Thyroid gland (tissue), 4 donors: Measurements from ENCODE around the gene PSMD5. TPM values are rescaled to one million over a fixed set of nuclear protein-coding genes. Genes with fewer than 3 reads are reported as not detected.

ENCODE experiments used
- DNase-seq, 2 donors: peaks; one replicate each; pipeline ENCODE4 v3.0.0-alpha.2; 2019
- H3K27ac ChIP-seq, 3 donors: fragments of 200-600 bp; sonication (generic); 1 replicate in 2 of 3; 2 replicates in 1 of 3; pipeline ENCODE4 v1.5.1; 2016 to 2019; ENCODE audit warnings: mild to moderate bottlenecking in 1 of 3, moderate library complexity in 1 of 3
- H3K27me3 ChIP-seq: fragments of 200-600 bp; sonication (generic); one replicate; pipeline ENCODE4 v1.5.1; 2019
- H3K36me3 ChIP-seq, 2 donors: fragments of 200-600 bp; sonication (generic); one replicate each; pipeline ENCODE4 v1.5.1; 2016 to 2019
- H3K4me1 ChIP-seq, 2 donors: fragments of 200-600 bp; sonication (generic); one replicate each; pipeline ENCODE4 v1.5.1; 2017 to 2019
- H3K4me3 ChIP-seq, 3 donors: fragments of 200-600 bp; sonication (generic); replicated peaks in 1 of 3; 1 replicate in 2 of 3; 2 replicates in 1 of 3; pipeline ENCODE4 v1.5.1; 2016; ENCODE audit warnings: mild to moderate bottlenecking in 1 of 3
- H3K9me3 ChIP-seq: fragments of 200-600 bp; sonication (generic); one replicate; pipeline ENCODE4 v1.5.1; 2017
- POLR2A ChIP-seq, 2 donors: fragments of 450-650 bp; IDR thresholded peaks; one replicate each; pipeline ENCODE4 v1.6.1; 2017; ENCODE audit warnings: antibody characterized with exemption in 2 of 2, mild to moderate bottlenecking in 2 of 2, moderate library complexity in 1 of 2
- WGBS, 2 donors: methylation state at CpG; one replicate each; pipeline ENCODE4 v1.1.5; 2017; 5-methylcytosine and 5-hydroxymethylcytosine counted together
- intact Hi-C: fragments of 100-400 bp; cut with DNase I; formaldehyde crosslinking; loops from one replicate; pipeline ENCODE4 v1.15.1; 2023
- total RNA-seq, 4 donors: library from RNA; depleted of rRNA; stranded (reverse); fragments of >200 nt; gene quantifications; one replicate each; pipeline ENCODE4 v1.2.3, GENCODE V29; 2016
- TF ChIP-seq, protein P1 (sequence below), 6 experiments: fragments of 200-600 bp in 3 of 6; fragments of 450-650 bp in 3 of 6; sonication (generic) in 3 of 6; IDR thresholded peaks; one replicate each; pipeline ENCODE4 v1.5.1; 2016 to 2019; ENCODE audit warnings: antibody characterized with exemption in 6 of 6, mild to moderate bottlenecking in 2 of 6, inconsistent platforms in 1 of 6, moderate library complexity in 1 of 6

Gene PSMD5
- total RNA-seq, 4 donors from 2014 or later = 34.8 to 38.6 (median 36.5) TPM

DNA sequence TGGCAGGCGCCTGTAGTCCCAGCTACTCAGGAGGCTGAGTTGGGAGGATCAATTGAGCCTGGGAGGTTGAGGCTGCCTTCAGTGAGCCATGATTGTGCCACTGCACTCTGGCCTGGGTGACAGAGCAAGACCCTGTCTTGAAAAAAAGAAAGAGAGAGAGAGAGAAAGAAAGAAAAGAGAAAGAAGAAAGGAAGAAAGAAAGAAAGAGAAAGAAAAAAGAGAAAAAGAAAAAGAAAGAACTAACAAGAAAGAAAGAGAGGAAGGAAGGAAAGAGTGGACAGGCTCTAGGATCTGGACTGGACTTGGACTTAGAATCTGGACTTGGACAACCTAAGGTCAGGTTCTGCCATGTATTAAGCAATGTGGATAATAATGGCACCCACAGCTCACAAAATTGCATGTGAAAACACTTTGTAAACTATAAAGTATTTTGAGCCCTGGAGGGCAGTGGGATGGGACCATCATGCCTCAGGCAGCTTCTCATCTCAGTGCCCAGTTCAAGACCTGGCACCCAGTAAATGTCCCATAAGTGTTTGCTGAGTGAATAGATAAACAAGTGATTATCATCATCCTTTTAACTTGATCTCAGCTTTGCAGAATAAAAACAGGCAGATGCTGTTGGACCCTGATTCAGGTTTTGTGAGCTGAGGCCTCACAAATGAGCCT is 47.0 kb upstream of the PSMD5 start:
- no peak for TF ChIP-seq POLR2A (IDR thresholded peaks at IDR 0.05)
- TF ChIP-seq, protein P1, sequence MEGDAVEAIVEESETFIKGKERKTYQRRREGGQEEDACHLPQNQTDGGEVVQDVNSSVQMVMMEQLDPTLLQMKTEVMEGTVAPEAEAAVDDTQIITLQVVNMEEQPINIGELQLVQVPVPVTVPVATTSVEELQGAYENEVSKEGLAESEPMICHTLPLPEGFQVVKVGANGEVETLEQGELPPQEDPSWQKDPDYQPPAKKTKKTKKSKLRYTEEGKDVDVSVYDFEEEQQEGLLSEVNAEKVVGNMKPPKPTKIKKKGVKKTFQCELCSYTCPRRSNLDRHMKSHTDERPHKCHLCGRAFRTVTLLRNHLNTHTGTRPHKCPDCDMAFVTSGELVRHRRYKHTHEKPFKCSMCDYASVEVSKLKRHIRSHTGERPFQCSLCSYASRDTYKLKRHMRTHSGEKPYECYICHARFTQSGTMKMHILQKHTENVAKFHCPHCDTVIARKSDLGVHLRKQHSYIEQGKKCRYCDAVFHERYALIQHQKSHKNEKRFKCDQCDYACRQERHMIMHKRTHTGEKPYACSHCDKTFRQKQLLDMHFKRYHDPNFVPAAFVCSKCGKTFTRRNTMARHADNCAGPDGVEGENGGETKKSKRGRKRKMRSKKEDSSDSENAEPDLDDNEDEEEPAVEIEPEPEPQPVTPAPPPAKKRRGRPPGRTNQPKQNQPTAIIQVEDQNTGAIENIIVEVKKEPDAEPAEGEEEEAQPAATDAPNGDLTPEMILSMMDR (IDR thresholded peaks at IDR 0.05) = no peak
- no peak for DNase-seq
- H3K4me1 ChIP-seq = peaks cover 0 to 3% of the 10 kb centered on the region in 2 donors
- 97 to 100% methylated on average over 1 of the region's 1 CpG for WGBS, 2 donors
- no peak overlapping the region for H3K27ac ChIP-seq
- no peaks in the 10 kb centered on the region for H3K9me3 ChIP-seq
- no peak overlapping the region for H3K4me3 ChIP-seq
- intact Hi-C loops = no loop called here
- no peaks in the 10 kb centered on the region for H3K36me3 ChIP-seq
- no peaks in the 10 kb centered on the region for H3K27me3 ChIP-seq

DNA sequence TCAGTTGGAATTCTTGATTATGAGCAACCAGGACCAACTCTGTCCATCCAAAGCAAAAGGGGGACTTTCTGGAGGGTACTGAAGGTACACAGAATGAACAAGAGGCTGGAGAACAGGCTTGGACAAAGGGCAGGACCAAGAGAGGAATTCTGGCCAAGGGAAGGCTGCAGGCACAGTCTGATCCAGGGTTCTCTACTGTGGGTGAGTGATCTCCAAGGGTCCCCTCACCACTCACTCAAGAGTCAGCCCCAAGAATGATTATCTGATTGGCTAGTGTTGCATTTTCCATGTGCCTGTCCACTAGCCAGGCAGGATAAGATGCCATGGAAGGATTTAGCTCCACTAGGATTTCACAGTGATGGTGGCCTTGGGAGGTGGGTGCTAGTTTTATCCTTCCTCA is 45.9 kb upstream of the PSMD5 start:
- TF ChIP-seq, protein P1 (IDR thresholded peaks at IDR 0.05) = no peak
- no peak for TF ChIP-seq POLR2A (IDR thresholded peaks at IDR 0.05)
- no peak for DNase-seq
- Histone ChIP-seq H3K4me3 (no peak overlapping the region), H3K27me3 (no peaks in the 10 kb centered on the region), H3K27ac (no peak overlapping the region), H3K36me3 (no peaks in the 10 kb centered on the region), H3K9me3 (no peaks in the 10 kb centered on the region), H3K4me1 (no peaks in the 10 kb centered on the region)
- intact Hi-C loops = no loop called here

DNA sequence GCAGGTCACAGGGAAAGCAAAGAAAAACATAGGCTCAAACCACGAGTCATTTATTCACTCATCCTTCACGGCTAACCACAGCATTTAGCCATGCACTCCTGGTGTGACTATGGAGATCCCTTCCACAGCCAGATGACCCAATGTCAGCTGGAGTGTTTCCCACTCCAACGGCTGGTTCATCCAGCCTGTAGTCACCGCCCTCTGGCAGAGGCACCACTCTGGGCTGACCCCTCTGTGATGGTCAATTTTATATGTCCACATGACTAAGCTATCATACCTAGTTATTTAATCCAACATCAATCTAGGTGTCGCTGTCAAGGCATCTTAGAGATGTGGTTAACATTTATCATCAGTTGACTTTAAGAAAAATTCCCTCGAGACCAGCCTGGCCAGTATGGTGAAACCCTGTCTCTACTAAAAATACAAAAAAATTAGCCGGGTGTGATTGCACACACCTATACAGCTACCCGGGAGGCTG is 43.8 kb upstream of the PSMD5 start:
- 66 to 76% methylated on average over 8 of the region's 8 CpGs for WGBS, 2 donors
- Histone ChIP-seq H3K4me1 (no peaks in the 10 kb centered on the region), H3K27ac (no peak overlapping the region), H3K4me3 (no peak overlapping the region), H3K36me3 (no peaks in the 10 kb centered on the region), H3K9me3 (no peaks in the 10 kb centered on the region), H3K27me3 (no peaks in the 10 kb centered on the region)
- DNase-seq = no peak
- intact Hi-C loops = no loop called here
- TF ChIP-seq, protein P1 (IDR thresholded peaks at IDR 0.05) = no peak
- TF ChIP-seq POLR2A (IDR thresholded peaks at IDR 0.05) = no peak

GRCh38 chr9:120885958-120886357 is 43.2 kb upstream of the PSMD5 start:
- H3K27ac ChIP-seq = no peak overlapping the region
- no peaks in the 10 kb centered on the region for H3K9me3 ChIP-seq
- no peak overlapping the region for H3K4me3 ChIP-seq
- no peaks in the 10 kb centered on the region for H3K4me1 ChIP-seq
- intact Hi-C loops = no loop called here
- TF ChIP-seq, protein P1 (IDR thresholded peaks at IDR 0.05) = no peak
- TF ChIP-seq POLR2A (IDR thresholded peaks at IDR 0.05) = no peak
- no peaks in the 10 kb centered on the region for H3K27me3 ChIP-seq
- H3K36me3 ChIP-seq = no peaks in the 10 kb centered on the region
- no peak for DNase-seq
- WGBS, 2 donors = 58 to 65% methylated on average over 5 of the region's 5 CpGs

DNA sequence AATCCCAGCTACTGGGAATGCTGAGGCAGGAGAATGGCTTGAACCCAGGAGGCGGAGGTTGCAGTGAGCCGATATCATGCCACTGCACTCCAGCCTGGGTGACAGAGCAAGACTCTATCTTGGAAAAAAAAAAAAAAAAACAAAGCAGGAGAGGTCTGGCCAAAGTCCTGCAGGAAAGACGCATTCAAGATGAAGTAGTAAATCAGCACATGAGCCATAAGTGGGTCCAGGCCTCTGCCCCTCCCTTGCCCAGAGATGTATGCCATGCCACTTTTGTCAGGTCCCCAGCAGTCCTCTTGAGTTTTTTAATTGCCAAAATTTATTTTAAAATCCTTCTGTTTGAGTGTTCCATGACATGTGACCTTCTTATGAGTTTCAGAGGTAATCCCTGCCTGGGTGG is 42.7 kb upstream of the PSMD5 start:
- Histone ChIP-seq H3K4me3 (no peak overlapping the region), H3K27ac (no peak overlapping the region), H3K27me3 (no peaks in the 10 kb centered on the region), H3K9me3 (no peaks in the 10 kb centered on the region), H3K36me3 (no peaks in the 10 kb centered on the region), H3K4me1 (no peaks in the 10 kb centered on the region)
- TF ChIP-seq, protein P1 (IDR thresholded peaks at IDR 0.05) = no peak
- no peak for TF ChIP-seq POLR2A (IDR thresholded peaks at IDR 0.05)
- DNase-seq = no peak
- WGBS, 2 donors = 44 to 58% methylated on average over 3 of the region's 3 CpGs
- intact Hi-C loops = no loop called here
